ENCODE data around the gene CABP2. TPM values are rescaled to one million over a fixed set of nuclear protein-coding genes. Genes with fewer than 3 reads are reported as not detected.

The CABP2 gene
- total and polyA plus RNA-seq, 10 of the 15 experiments (the other 5 are each of a cell fraction or from before 2014, with no cell fraction given) = not detected

- TF ChIP-seq MEF2A (IDR thresholded peaks at IDR 0.05; ENCODE audit: insufficient read depth, low read depth, low read length) = no peak
- TF ChIP-seq ZNF622 (IDR thresholded peaks at IDR 0.05) = no peak
- TF ChIP-seq ZNF24 (IDR thresholded peaks at IDR 0.05) = no peak
- no peak for TF ChIP-seq TBL1XR1 (IDR thresholded peaks at IDR 0.05; ENCODE audit: low read depth, low read length)
- TF ChIP-seq HDAC6 (IDR thresholded peaks at IDR 0.05; ENCODE audit: unreplicated experiment) = no peak
- TF ChIP-seq NKRF (conservative IDR thresholded peaks at IDR 0.05) = peak; percentile 90
- TF ChIP-seq MTA3 (IDR thresholded peaks at IDR 0.05; ENCODE audit: borderline replicate concordance, low read length) = no peak
- peak; percentile 81 for TF ChIP-seq NBN (IDR thresholded peaks at IDR 0.05)
- no peak for TF ChIP-seq E2F4 (IDR thresholded peaks at IDR 0.05; ENCODE audit: low read depth, low read length)
- no peak for TF ChIP-seq TCF7 (IDR thresholded peaks at IDR 0.05; ENCODE audit: borderline replicate concordance)
- TF ChIP-seq SMARCA5 (IDR thresholded peaks at IDR 0.05) = peak; percentile 60
- TF ChIP-seq STAT3 (IDR thresholded peaks at IDR 0.05; ENCODE audit: low read depth, low read length) = no peak
- no peak for TF ChIP-seq CUX1 (IDR thresholded peaks at IDR 0.05; ENCODE audit: insufficient replicate concordance, low read depth, low read length)
- no peak for TF ChIP-seq FOXK2 (IDR thresholded peaks at IDR 0.05)
Observed at GRCh38 chr11:67508486-67509121, 14.6 kb downstream of the CABP2 start (continued).
